Type B pancreatic cell (in vitro differentiated cells): ENCODE results near the gene LYL1. TPM values are rescaled to one million over a fixed set of nuclear protein-coding genes. Genes with fewer than 3 reads are reported as not detected.

ENCODE experiments used
- DNase-seq: peaks from one replicate; pipeline ENCODE4 v3.0.0; 2021; ENCODE audit warnings: mixed read lengths; ENCODE audit not compliant: unreplicated experiment; ENCODE audit errors: extremely low spot score
- H3K27ac Mint-ChIP-seq: 2 replicates; pipeline ENCODE4 v1.8.0; 2021; ENCODE audit warnings: mild to moderate bottlenecking, mixed read lengths
- H3K27me3 Mint-ChIP-seq: 2 replicates; pipeline ENCODE4 v1.8.0; 2021; ENCODE audit warnings: mixed read lengths
- H3K36me3 Mint-ChIP-seq: 2 replicates; pipeline ENCODE4 v1.8.0; 2021; ENCODE audit warnings: mixed read lengths
- H3K4me1 Mint-ChIP-seq: one replicate; pipeline ENCODE4 v1.8.0; 2021; ENCODE audit warnings: mixed read lengths; ENCODE audit not compliant: unreplicated experiment
- H3K4me3 Mint-ChIP-seq: 2 replicates; pipeline ENCODE4 v1.8.0; 2021; ENCODE audit warnings: mild to moderate bottlenecking, mixed read lengths
- H3K9me3 Mint-ChIP-seq: 2 replicates; pipeline ENCODE4 v1.8.0; 2021; ENCODE audit warnings: mixed read lengths
- total RNA-seq: library from RNA; stranded (reverse); gene quantifications from 2 replicates; pipeline ENCODE4 v1.2.1, GENCODE V29; 2021; ENCODE audit warnings: low replicate concordance
- TF ChIP-seq, protein P1 (sequence below): fragments of 200-600 bp; sonication (generic); conservative IDR thresholded peaks from 2 replicates; pipeline ENCODE4 v1.5.0; 2021; ENCODE audit warnings: antibody characterized with exemption, mild to moderate bottlenecking

The LYL1 gene
- total RNA-seq, 1 donor from 2014 or later, result 0.19 TPM

DNA sequence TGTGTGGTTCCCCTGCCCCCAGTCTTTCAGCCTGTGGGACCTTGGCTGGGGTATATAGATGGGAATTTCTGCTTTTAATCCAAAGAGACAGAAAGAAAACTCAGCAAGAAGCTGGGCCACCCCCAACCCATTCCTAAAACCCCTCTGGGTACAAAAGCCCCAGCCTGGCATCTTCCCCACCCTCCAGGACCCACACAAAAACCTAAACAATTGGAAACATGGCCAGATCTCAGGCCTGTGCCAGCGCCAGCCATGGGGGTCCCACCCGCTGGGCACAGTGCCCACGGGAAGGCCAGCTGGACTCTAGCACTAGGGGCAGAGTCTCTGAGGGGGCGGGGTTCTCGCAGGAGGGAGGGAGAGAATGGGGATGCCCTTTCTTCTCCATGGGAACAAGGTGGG lies 8.6 kb downstream of the LYL1 start:
- no peaks in the 10 kb centered on the region for H3K36me3 Mint-ChIP-seq

DNA sequence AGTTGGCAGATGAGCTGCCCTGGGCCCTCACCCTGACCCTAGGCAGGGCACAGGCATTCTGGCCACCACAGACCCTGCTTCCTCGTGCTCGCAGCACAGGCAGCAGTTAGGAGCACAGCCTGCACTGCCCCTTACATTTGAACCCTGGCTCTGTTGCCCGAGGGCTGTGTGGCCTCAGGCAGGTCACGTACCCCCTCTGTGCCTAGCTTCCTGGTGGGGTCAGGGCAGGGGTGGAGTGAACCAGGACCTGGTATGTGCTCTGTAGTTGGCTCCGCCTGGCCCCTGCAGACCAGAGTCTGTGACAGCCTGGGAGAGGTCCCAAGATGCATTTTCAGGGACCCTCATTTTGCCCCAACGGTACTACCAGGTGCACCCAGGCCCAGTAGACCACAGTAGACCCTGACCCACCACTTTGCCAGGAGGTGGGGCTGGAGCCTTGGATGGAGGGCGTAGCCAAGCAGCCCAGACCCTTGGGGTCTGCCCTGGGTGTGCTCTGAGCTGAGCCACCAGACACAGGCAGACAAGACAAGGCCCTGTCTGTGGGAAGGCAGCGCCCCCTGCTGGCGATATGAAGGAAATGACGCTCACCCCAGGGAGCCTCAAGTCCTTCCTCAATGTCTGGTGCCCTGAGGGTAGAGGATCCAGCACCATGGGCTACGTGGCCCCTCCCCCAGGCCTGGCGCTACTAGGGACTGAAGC lies 9.1 kb downstream of the LYL1 start:
- no peak for DNase-seq
- Mint-ChIP-seq H3K4me1 (peaks cover 8% of the 10 kb centered on the region), H3K36me3 (no peaks in the 10 kb centered on the region), H3K4me3 (no peak overlapping the region), H3K27ac (no peak overlapping the region), H3K9me3 (no peaks in the 10 kb centered on the region), H3K27me3 (peaks cover 70% of the 10 kb centered on the region)
- TF ChIP-seq, protein P1, sequence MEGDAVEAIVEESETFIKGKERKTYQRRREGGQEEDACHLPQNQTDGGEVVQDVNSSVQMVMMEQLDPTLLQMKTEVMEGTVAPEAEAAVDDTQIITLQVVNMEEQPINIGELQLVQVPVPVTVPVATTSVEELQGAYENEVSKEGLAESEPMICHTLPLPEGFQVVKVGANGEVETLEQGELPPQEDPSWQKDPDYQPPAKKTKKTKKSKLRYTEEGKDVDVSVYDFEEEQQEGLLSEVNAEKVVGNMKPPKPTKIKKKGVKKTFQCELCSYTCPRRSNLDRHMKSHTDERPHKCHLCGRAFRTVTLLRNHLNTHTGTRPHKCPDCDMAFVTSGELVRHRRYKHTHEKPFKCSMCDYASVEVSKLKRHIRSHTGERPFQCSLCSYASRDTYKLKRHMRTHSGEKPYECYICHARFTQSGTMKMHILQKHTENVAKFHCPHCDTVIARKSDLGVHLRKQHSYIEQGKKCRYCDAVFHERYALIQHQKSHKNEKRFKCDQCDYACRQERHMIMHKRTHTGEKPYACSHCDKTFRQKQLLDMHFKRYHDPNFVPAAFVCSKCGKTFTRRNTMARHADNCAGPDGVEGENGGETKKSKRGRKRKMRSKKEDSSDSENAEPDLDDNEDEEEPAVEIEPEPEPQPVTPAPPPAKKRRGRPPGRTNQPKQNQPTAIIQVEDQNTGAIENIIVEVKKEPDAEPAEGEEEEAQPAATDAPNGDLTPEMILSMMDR, result peak; percentile 98

More for the DNA sequence above, 8.6 kb downstream of the LYL1 start:
- Mint-ChIP-seq H3K27me3 (peaks cover 70% of the 10 kb centered on the region), H3K4me3 (no peak overlapping the region), H3K9me3 (no peaks in the 10 kb centered on the region), H3K27ac (no peak overlapping the region), H3K4me1 (peaks cover 9% of the 10 kb centered on the region)
- TF ChIP-seq, protein P1, result no peak
- DNase-seq, result no peak

DNA sequence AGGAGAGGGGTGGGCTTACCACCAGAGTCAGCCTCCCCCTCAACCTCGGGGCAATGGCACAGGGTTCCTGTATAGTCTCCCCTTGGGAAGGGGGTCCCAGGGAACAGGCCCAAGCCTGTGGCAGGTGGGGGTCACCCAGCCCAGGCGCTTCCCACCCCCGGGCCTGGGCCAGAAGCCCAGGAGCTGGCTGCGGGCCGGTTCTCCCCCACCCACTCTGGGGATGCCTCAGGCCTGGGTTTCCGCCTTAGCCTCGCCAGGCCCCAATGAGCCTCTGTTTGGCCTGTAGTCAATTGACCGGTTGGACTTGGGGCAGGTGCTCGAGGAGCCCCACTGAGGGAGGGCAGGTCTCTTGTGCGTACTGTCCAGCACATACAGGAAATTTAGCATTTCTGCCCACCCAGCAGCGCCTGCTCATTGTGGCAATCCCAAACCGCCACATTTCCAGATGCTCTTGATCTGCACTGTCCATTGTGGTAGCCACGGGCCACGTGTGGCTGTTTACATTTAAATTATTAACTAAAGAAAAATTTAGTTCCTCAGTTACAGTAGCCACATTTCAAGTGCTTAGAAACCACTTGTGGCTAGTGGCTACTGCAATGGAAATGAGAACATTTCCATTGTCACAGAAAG lies 9.9 kb downstream of the LYL1 start:
- TF ChIP-seq, protein P1, result no peak
- no peaks in the 10 kb centered on the region for H3K9me3 Mint-ChIP-seq
- H3K27me3 Mint-ChIP-seq, result peaks cover 68% of the 10 kb centered on the region
- H3K4me1 Mint-ChIP-seq, result peaks cover 5% of the 10 kb centered on the region
- H3K4me3 Mint-ChIP-seq, result no peak overlapping the region
- no peak overlapping the region for H3K27ac Mint-ChIP-seq
- no peaks in the 10 kb centered on the region for H3K36me3 Mint-ChIP-seq
- no peak for DNase-seq

DNA sequence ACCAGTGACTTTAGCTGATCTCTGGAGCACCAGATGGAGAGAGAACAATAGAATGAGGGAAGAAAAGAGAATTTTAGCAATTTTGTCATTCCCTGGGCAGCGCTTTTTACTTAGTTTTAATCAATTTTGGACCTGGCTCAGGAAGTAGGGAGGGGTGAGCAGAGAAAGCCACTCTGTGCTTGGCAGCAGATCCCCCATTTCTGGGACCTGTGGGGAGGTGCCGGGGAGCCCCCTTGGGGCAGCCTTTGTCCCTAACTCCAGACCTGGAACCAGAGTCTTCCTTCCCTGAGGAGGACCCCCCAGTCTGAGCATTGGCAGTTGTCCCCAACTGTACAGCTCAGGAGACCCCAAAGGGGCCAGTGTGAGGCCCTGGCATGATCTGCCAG lies 10.5 kb downstream of the LYL1 start:
- H3K27me3 Mint-ChIP-seq, result peaks cover 65% of the 10 kb centered on the region
- peaks cover 5% of the 10 kb centered on the region for H3K4me1 Mint-ChIP-seq
- H3K36me3 Mint-ChIP-seq, result no peaks in the 10 kb centered on the region
- H3K4me3 Mint-ChIP-seq, result no peak overlapping the region
- TF ChIP-seq, protein P1, result no peak
- H3K27ac Mint-ChIP-seq, result no peak overlapping the region
- no peak for DNase-seq
- H3K9me3 Mint-ChIP-seq, result no peaks in the 10 kb centered on the region

DNA sequence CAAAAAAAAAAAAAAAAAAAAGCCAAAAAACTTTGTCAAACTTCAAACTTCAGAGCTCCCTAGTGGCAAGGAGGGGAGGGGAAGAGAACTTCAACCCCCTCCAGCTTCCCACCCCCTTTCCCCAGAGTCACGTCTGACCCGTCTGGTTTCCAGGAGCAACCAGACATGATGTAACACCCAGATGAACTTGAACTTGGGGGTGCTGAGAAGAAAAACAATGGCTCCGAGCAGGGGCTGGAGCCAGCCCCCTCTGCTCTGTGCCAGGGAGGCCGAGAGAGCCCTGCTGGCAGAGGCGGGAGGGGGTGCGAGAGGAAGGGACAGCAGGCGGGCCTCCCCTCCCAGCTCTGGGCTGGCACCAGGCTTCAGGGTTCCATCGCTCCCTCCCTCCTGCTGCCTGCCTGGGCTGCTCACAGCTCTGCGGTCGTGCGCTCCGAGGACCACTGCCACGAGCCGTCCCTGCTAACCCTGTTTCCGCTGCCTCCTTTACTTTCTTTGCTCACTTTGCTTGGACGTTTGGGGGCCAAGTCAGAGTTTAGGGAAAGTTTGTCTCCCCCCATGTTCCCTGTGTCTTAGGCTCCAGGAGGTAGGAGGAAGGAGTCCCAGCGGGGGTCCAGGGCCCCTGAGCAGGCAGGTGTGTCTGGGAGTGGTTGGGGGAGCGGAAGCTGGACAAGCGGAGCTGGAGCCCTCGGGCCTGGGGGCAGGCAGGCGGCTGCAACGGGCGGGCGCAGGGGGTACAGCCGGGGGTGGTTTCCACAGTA lies 11.1 kb downstream of the LYL1 start:
- Mint-ChIP-seq H3K27me3 (peaks cover 65% of the 10 kb centered on the region), H3K4me3 (no peak overlapping the region), H3K4me1 (peaks cover 5% of the 10 kb centered on the region), H3K36me3 (no peaks in the 10 kb centered on the region), H3K9me3 (no peaks in the 10 kb centered on the region), H3K27ac (no peak overlapping the region)
- no peak for DNase-seq
- TF ChIP-seq, protein P1, result no peak
